Stimulated activated CD4-positive, alpha-beta T cell treated with anti-CD3 and anti-CD28 coated beads, Interleukin-1b, Interleukin-23, amount 100 ng/mL, for 24 hours (primary cell): Measurements from ENCODE around the gene ZNF618.
"Not testable (repeated sequence)": the region's sequence is repeated elsewhere in the genome, so short reads cannot be mapped to it uniquely, and the experiment has no call there.

Experiments used
- DNase-seq, 4 experiments: peaks; one replicate each; pipeline ENCODE4 v3.0.0-alpha.2; 2020; ENCODE audit warnings: low read depth in 4 of 4, low spot score in 1 of 4

The ZNF618 gene

GRCh38 chr9:114077162-114077837 is 201.2 kb downstream of the ZNF618 start:
- no peak for DNase-seq

- no peak for DNase-seq
Measured at GRCh38 chr9:114078021-114078780, 202.1 kb downstream of the ZNF618 start, which contains the start of gene AMBP. Gene AMBP (minus strand): TSS chr9:114078300. CDS start chr9:114078209, 91 bp downstream.

GRCh38 chr9:114078781-114079156 is 202.7 kb downstream of the ZNF618 start:
- DNase-seq = no peak

GRCh38 chr9:114080195-114080772 is 204.2 kb downstream of the ZNF618 start:
- no peak for DNase-seq

- DNase-seq = no peak
Measured at GRCh38 chr9:114080773-114081440, 204.8 kb downstream of the ZNF618 start.

GRCh38 chr9:114081441-114082016 is 205.4 kb downstream of the ZNF618 start:
- no peak for DNase-seq

GRCh38 chr9:114082017-114082762 is 206.1 kb downstream of the ZNF618 start:
- DNase-seq = peak; percentile 69 to 88 (median 74)

GRCh38 chr9:114082763-114083412 is 206.8 kb downstream of the ZNF618 start:
- not testable (repeated sequence) for DNase-seq

- no peak for DNase-seq
Measured at GRCh38 chr9:114083666-114084065, 207.6 kb downstream of the ZNF618 start.

GRCh38 chr9:114084282-114085073 is 208.4 kb downstream of the ZNF618 start:
- DNase-seq = no peak

- no peak for DNase-seq
Measured at GRCh38 chr9:114085387-114085789, 209.3 kb downstream of the ZNF618 start.

- DNase-seq = no peak
Measured at GRCh38 chr9:114086009-114086408, 209.9 kb downstream of the ZNF618 start.

- no peak for DNase-seq
Measured at GRCh38 chr9:114086607-114087006, 210.5 kb downstream of the ZNF618 start.

GRCh38 chr9:114087721-114088120 is 211.6 kb downstream of the ZNF618 start:
- DNase-seq = no peak

- DNase-seq = no peak
Measured at GRCh38 chr9:114088571-114089170, 212.6 kb downstream of the ZNF618 start.

GRCh38 chr9:114089206-114089840 is 213.2 kb downstream of the ZNF618 start:
- DNase-seq = no peak

- no peak for DNase-seq
Measured at GRCh38 chr9:114090798-114091197, 214.7 kb downstream of the ZNF618 start.

- no peak for DNase-seq
Measured at GRCh38 chr9:114091711-114092110, 215.6 kb downstream of the ZNF618 start.
